ENCODE results near the gene TGFBR2. TPM values are rescaled to one million over a fixed set of nuclear protein-coding genes. Genes with fewer than 3 reads are reported as not detected.

Gene TGFBR2
- total RNA-seq, 4 donors from 2014 or later: 10.1 to 114 (median 48.7) TPM

DNA sequence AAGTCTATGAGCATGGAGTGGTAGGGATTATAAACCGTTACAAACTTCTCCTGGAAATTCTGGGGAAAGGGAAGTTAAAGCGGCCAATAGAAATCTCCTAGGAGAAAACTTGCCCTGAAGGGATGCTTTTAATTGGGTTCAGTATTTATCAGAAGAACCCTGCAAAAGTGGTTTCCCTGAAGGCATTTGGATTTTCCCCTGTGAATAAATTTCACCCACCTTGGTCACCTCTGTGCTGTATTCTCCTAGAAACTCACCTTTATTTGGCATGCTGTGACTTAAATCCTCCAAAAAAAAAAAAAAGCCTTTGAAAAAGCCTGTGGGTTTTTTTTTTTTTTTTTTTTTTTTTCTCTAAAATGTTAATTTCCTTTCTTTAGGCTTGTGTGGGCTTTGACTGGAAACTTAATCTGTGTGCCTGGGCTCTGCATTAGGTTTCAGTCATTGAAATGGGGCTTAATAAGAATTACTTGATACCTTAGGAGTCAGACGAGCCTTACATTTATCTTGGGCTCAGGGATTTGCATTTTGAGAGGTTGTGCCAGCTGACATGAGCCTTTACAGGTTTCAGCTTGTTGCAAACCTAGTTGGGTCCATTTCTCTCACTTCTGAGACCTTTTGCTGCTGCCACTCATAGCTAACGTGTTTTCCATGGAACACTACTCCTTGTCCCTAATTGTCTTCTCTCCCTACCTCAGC lies 22.0 kb downstream of the TGFBR2 start:
- intact Hi-C loops (cut with DNase I): no loop called here
- no peak for DNase-seq
- no peaks in the 10 kb centered on the region for H3K9me3 ChIP-seq
- no peaks in the 10 kb centered on the region for H3K27me3 ChIP-seq
- H3K27ac ChIP-seq: peak overlapping the region; percentile 55 to 78 (median 71)
- no peak overlapping the region for H3K4me3 ChIP-seq
- peaks cover 0 to 6% (median 0%) of the 10 kb centered on the region in 3 donors for H3K36me3 ChIP-seq
- peaks cover 16 to 100% (median 85%) of the 10 kb centered on the region in 3 donors for H3K4me1 ChIP-seq
- WGBS, 2 donors: 41 to 66% methylated on average over 3 to 4 of the region's 4 CpGs
- TF ChIP-seq, protein P1, sequence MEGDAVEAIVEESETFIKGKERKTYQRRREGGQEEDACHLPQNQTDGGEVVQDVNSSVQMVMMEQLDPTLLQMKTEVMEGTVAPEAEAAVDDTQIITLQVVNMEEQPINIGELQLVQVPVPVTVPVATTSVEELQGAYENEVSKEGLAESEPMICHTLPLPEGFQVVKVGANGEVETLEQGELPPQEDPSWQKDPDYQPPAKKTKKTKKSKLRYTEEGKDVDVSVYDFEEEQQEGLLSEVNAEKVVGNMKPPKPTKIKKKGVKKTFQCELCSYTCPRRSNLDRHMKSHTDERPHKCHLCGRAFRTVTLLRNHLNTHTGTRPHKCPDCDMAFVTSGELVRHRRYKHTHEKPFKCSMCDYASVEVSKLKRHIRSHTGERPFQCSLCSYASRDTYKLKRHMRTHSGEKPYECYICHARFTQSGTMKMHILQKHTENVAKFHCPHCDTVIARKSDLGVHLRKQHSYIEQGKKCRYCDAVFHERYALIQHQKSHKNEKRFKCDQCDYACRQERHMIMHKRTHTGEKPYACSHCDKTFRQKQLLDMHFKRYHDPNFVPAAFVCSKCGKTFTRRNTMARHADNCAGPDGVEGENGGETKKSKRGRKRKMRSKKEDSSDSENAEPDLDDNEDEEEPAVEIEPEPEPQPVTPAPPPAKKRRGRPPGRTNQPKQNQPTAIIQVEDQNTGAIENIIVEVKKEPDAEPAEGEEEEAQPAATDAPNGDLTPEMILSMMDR (IDR thresholded peaks at IDR 0.05): no peak

- intact Hi-C loops (cut with DNase I): no loop called here
- Histone ChIP-seq H3K27ac (peak overlapping the region; percentile 55 to 78 (median 71)), H3K4me3 (peak overlapping the region in 1 of 4 donors; percentile 24), H3K36me3 (no peaks in the 10 kb centered on the region), H3K4me1 (peaks cover 21 to 100% (median 78%) of the 10 kb centered on the region in 3 donors), H3K9me3 (no peaks in the 10 kb centered on the region), H3K27me3 (no peaks in the 10 kb centered on the region)
- DNase-seq: no peak
- no peak for TF ChIP-seq POLR2A (IDR thresholded peaks at IDR 0.05)
- TF ChIP-seq, protein P1 (IDR thresholded peaks at IDR 0.05): peak in 3 of 6 experiments; percentile 30 to 42 (median 42)
- WGBS, 2 donors: 44 to 51% methylated on average over 5 of the region's 5 CpGs
Observed at GRCh38 chr3:30628901-30629590, 22.6 kb downstream of the TGFBR2 start.

- no peaks in the 10 kb centered on the region for H3K27me3 ChIP-seq
- no peaks in the 10 kb centered on the region for H3K9me3 ChIP-seq
- H3K4me1 ChIP-seq: peaks cover 23 to 100% (median 75%) of the 10 kb centered on the region in 3 donors
- 70 to 82% methylated on average over 6 of the region's 6 CpGs for WGBS, 2 donors
- TF ChIP-seq POLR2A (IDR thresholded peaks at IDR 0.05): no peak
- TF ChIP-seq, protein P1 (IDR thresholded peaks at IDR 0.05): no peak
- DNase-seq: no peak
- H3K4me3 ChIP-seq: peak overlapping the region in 1 of 4 donors; percentile 24
- H3K36me3 ChIP-seq: no peaks in the 10 kb centered on the region
- intact Hi-C loops (cut with DNase I): no loop called here
- peak overlapping the region; percentile 55 to 78 (median 71) for H3K27ac ChIP-seq
Observed at GRCh38 chr3:30629746-30630145, 23.3 kb downstream of the TGFBR2 start.

DNA sequence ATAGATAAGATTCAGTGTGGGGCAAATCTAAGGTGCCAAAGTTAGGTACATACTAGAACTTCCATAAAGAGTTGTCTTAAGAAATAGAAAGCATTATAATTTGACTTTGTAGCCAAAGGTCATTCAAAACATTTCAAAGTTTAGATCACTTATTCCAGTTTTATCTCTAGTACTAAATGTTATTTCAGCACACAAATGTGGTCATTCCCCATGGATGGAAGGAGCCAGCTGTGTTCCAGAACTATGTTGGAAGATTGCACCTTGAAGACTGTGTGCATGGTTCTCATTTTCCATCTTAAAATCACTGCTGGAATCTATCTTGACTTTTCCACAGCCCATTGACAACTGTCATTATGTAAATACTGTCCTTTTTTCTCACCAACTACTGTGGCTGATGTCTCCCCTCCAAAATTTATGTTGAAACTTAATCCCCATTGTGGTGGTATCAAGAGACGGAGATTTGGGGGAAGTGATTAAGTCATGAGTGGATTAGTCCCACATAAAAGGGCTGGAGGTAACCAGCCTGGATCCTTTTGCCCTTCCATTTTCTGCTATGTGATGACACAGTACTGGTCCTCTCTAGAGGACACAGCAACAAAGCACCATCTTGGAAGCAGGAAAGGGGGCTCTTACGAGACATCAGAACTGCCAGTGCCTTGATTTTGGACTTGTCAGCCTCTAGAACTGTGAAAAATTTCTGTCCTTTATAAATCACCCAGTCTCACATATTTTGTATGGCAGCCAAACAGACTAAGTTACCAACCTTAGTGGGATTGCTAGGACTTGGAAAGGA lies 24.0 kb downstream of the TGFBR2 start:
- Histone ChIP-seq H3K9me3 (no peaks in the 10 kb centered on the region), H3K4me1 (peaks cover 26 to 100% (median 82%) of the 10 kb centered on the region in 3 donors), H3K27ac (peak overlapping the region; percentile 55 to 78 (median 71)), H3K27me3 (no peaks in the 10 kb centered on the region), H3K36me3 (no peaks in the 10 kb centered on the region), H3K4me3 (no peak overlapping the region)
- 83 to 96% methylated on average over 2 of the region's 2 CpGs for WGBS, 2 donors
- intact Hi-C loops (cut with DNase I): no loop called here
- no peak for DNase-seq
- TF ChIP-seq, protein P1 (IDR thresholded peaks at IDR 0.05): no peak
- TF ChIP-seq POLR2A (IDR thresholded peaks at IDR 0.05): no peak

Data from esophagus squamous epithelium (tissue), 5 donors.